ENCODE data around the gene ZBTB4.

- TF ChIP-seq POLR2AphosphoS5 (IDR thresholded peaks at IDR 0.05; ENCODE audit: low read depth, low read length) (no peak), ATF3 (IDR thresholded peaks at IDR 0.05) (no peak), ZFX (IDR thresholded peaks at IDR 0.05) (no peak), POLR2A (IDR thresholded peaks at IDR 0.05; ENCODE audit: borderline replicate concordance, extremely low read depth, insufficient read depth, insufficient read length) (no peak)
- TF ChIP-seq, protein P1, sequence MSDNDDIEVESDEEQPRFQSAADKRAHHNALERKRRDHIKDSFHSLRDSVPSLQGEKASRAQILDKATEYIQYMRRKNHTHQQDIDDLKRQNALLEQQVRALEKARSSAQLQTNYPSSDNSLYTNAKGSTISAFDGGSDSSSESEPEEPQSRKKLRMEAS (IDR thresholded peaks at IDR 0.05): no peak
- TF ChIP-seq, protein P2, sequence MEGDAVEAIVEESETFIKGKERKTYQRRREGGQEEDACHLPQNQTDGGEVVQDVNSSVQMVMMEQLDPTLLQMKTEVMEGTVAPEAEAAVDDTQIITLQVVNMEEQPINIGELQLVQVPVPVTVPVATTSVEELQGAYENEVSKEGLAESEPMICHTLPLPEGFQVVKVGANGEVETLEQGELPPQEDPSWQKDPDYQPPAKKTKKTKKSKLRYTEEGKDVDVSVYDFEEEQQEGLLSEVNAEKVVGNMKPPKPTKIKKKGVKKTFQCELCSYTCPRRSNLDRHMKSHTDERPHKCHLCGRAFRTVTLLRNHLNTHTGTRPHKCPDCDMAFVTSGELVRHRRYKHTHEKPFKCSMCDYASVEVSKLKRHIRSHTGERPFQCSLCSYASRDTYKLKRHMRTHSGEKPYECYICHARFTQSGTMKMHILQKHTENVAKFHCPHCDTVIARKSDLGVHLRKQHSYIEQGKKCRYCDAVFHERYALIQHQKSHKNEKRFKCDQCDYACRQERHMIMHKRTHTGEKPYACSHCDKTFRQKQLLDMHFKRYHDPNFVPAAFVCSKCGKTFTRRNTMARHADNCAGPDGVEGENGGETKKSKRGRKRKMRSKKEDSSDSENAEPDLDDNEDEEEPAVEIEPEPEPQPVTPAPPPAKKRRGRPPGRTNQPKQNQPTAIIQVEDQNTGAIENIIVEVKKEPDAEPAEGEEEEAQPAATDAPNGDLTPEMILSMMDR (IDR thresholded peaks at IDR 0.05 in 2 of 3, conservative IDR thresholded peaks at IDR 0.05 in 1 of 3; ENCODE audit: borderline replicate concordance in 1 of 3, insufficient read depth in 1 of 3, low read depth in 2 of 3, low read length in 2 of 3): no peak
Observed at GRCh38 chr17:7465597-7466275, 13.7 kb downstream of the ZBTB4 start.

All from HCT116 (cell line).